Uterus (tissue), 4 donors: ENCODE results near the gene BLTP1. TPM values are rescaled to one million over a fixed set of nuclear protein-coding genes. Genes with fewer than 3 reads are reported as not detected.
"Not testable (repeated sequence)": the region's sequence is repeated elsewhere in the genome, so short reads cannot be mapped to it uniquely, and the experiment has no call there.

Experiments used
- DNase-seq, 2 donors: peaks; one replicate each; pipeline ENCODE4 v3.0.0-alpha.2; 2019 to 2020
- H3K27ac ChIP-seq, 2 donors: fragments of 200-600 bp; sonication (generic); 1 replicate in 1 of 2; 2 replicates in 1 of 2; pipeline ENCODE4 v1.5.1; 2016 to 2018
- H3K27me3 ChIP-seq, 2 donors: fragments of 200-600 bp; sonication (generic); one replicate each; pipeline ENCODE4 v1.5.1; 2018 to 2019; ENCODE audit warnings: control low read depth in 1 of 2
- H3K36me3 ChIP-seq, 2 donors: fragments of 200-600 bp; sonication (generic); one replicate each; pipeline ENCODE4 v1.5.1; 2019; ENCODE audit warnings: control low read depth in 1 of 2
- H3K4me1 ChIP-seq, 2 donors: fragments of 200-600 bp; sonication (generic); one replicate each; pipeline ENCODE4 v1.5.1; 2018 to 2019; ENCODE audit warnings: control low read depth in 1 of 2
- H3K4me3 ChIP-seq, 2 donors: fragments of 200-600 bp; sonication (generic); 1 replicate in 1 of 2; 2 replicates in 1 of 2; pipeline ENCODE4 v1.5.1; 2018 to 2019; ENCODE audit warnings: mild to moderate bottlenecking in 1 of 2
- H3K9me3 ChIP-seq, 2 donors: fragments of 200-600 bp; sonication (generic); one replicate each; pipeline ENCODE4 v1.5.1; 2019; ENCODE audit warnings: control low read depth in 1 of 2
- POLR2A ChIP-seq, 2 donors: fragments of 450-650 bp; IDR thresholded peaks; one replicate each; pipeline ENCODE4 v1.6.1; 2016; ENCODE audit warnings: antibody characterized with exemption in 2 of 2, mild to moderate bottlenecking in 1 of 2, moderate library complexity in 1 of 2
- intact Hi-C: fragments of 100-400 bp; cut with DNase I; formaldehyde crosslinking; loops from one replicate; pipeline ENCODE4 v1.15.1; 2023; ENCODE audit warnings: low total_unique reads
- total RNA-seq, 4 donors: library from RNA; depleted of rRNA in 3 of 4; stranded (reverse); fragments of >200 nt in 3 of 4; gene quantifications; one replicate each; pipeline versions ENCODE4 v1.1.0 to v1.2.4, GENCODE V29; 2014 to 2023
- TF ChIP-seq, protein P1 (sequence below), 4 experiments: fragments of 200-600 bp in 2 of 4; fragments of 450-650 bp in 2 of 4; sonication (generic) in 2 of 4; IDR thresholded peaks; one replicate each; pipeline ENCODE4 v1.5.1; 2016 to 2019; ENCODE audit warnings: antibody characterized with exemption in 4 of 4, mild to moderate bottlenecking in 2 of 4, moderate library complexity in 1 of 4
- donor health status: DM: yes; HTN: yes; CAD: no.

BLTP1 gene, protein sequence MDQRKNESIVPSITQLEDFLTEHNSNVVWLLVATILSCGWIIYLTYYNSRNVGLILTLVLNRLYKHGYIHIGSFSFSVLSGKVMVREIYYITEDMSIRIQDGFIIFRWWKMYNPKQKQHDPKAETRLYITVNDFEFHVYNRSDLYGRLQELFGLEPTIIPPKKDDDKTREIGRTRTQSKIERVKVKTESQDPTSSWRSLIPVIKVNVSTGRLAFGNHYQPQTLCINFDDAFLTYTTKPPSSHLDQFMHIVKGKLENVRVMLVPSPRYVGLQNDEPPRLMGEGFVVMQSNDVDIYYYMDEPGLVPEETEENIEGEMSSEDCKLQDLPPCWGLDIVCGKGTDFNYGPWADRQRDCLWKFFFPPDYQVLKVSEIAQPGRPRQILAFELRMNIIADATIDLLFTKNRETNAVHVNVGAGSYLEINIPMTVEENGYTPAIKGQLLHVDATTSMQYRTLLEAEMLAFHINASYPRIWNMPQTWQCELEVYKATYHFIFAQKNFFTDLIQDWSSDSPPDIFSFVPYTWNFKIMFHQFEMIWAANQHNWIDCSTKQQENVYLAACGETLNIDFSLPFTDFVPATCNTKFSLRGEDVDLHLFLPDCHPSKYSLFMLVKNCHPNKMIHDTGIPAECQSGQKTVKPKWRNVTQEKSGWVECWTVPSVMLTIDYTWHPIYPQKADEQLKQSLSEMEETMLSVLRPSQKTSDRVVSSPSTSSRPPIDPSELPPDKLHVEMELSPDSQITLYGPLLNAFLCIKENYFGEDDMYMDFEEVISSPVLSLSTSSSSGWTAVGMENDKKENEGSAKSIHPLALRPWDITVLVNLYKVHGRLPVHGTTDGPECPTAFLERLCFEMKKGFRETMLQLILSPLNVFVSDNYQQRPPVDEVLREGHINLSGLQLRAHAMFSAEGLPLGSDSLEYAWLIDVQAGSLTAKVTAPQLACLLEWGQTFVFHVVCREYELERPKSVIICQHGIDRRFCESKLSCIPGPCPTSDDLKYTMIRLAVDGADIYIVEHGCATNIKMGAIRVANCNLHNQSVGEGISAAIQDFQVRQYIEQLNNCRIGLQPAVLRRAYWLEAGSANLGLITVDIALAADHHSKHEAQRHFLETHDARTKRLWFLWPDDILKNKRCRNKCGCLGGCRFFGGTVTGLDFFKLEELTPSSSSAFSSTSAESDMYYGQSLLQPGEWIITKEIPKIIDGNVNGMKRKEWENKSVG (N-terminal part only)
- total RNA-seq = 100 to 1,000 TPM in 2 of 4 donors, 10 to 100 TPM in 2; 60.9 to 186 (median 98.6) TPM

DNA sequence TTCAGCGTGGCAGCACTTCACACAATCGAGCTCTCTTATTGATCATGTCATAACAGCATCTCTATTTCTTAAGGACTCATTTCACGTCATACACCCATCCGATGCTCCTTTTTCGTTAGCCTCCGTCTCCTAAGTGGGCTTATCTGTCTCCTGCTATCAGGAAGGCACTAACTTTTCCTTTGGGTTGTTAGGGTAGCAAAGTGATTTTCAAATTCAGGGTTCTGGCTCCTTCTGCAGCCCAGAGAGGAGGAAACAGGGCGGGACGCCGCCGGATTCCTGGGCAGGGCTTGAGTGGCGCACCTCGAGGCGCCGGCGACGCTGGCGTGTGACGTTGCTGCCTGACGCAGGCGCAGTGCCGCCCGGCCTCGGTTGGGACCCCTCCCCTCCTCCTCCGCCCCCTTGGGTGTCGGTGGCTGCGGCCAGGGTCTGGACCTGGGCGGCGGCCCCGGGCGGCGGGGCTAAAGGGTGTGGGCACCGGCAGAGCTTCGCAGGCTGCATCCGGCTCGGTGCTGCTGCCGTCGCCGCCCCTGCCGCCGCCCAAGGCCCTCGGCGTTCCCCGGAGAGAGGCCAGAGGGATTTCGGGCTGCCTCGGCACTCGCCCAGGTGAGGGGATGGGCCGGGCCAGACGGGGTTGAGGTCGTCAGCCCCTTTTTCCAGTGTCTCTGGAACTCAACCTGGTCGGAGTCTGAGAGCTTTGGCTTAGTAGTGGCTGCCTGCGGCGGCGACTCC, at the start of gene BLTP1:
BLTP1 (plus strand) TSS at position 350 of the 729 bp plus-strand sequence. CDS start 18,317 bp downstream, outside the sequence.
- Histone ChIP-seq H3K27me3 (no peaks in the 10 kb centered on the region), H3K27ac (peak within 1 kb of the TSS; percentile 89 to 93), H3K36me3 (no peaks in the 10 kb centered on the region), H3K9me3 (no peaks in the 10 kb centered on the region), H3K4me3 (peak within 1 kb of the TSS; percentile 62 to 71), H3K4me1 (no peaks in the 10 kb centered on the region)
- intact Hi-C loops = no loop called here
- DNase-seq = peak; percentile 82 to 88
- TF ChIP-seq, protein P1, sequence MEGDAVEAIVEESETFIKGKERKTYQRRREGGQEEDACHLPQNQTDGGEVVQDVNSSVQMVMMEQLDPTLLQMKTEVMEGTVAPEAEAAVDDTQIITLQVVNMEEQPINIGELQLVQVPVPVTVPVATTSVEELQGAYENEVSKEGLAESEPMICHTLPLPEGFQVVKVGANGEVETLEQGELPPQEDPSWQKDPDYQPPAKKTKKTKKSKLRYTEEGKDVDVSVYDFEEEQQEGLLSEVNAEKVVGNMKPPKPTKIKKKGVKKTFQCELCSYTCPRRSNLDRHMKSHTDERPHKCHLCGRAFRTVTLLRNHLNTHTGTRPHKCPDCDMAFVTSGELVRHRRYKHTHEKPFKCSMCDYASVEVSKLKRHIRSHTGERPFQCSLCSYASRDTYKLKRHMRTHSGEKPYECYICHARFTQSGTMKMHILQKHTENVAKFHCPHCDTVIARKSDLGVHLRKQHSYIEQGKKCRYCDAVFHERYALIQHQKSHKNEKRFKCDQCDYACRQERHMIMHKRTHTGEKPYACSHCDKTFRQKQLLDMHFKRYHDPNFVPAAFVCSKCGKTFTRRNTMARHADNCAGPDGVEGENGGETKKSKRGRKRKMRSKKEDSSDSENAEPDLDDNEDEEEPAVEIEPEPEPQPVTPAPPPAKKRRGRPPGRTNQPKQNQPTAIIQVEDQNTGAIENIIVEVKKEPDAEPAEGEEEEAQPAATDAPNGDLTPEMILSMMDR (IDR thresholded peaks at IDR 0.05) = no peak
- TF ChIP-seq POLR2A (IDR thresholded peaks at IDR 0.05) = peak; percentile 73 to 74

DNA sequence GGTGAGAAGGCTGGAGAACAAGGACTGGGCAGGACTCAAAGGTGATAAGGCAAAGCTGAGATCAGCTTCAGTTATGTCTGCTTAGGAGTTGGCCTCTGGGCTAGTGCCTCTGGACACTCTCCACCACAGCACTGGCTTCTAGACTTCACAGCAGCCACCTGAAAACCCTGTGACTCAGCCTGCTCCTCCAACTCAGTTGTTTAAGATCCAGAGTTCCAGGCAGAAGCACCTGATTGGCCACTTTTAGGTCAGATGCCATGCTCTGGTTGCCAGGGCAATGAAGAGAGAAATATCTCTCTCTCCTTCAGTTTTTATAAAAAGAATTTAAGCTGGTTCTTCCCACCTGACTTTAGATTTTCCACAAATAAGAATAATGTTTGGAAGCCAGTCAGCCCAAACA, 47.9 kb upstream of the BLTP1 start:
- no peak overlapping the region for H3K4me3 ChIP-seq
- no peaks in the 10 kb centered on the region for H3K36me3 ChIP-seq
- DNase-seq = no peak
- H3K27ac ChIP-seq = no peak overlapping the region
- no peaks in the 10 kb centered on the region for H3K4me1 ChIP-seq
- intact Hi-C loops = no loop called here
- H3K27me3 ChIP-seq = no peaks in the 10 kb centered on the region
- TF ChIP-seq POLR2A (IDR thresholded peaks at IDR 0.05) = no peak
- TF ChIP-seq, protein P1 (IDR thresholded peaks at IDR 0.05) = no peak
- no peaks in the 10 kb centered on the region for H3K9me3 ChIP-seq

DNA sequence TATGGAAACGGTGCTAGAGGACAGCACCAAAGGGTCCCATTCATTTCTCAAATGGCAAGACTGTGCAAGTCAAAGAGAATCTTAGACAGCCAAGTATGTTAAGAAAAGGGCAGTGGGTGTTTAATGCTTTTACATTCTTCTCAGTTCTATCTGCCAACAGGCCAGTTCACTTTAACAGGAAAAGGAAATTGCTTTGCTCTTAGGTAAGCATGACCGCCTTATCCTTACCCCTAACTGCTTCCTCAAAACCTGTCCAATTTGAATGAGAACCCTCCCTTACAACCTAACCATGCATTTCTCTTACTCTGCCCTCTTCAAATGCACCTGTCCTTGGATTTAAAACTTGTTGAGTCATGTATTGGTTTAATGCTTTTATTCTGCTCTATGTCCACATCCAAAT, 44.5 kb upstream of the BLTP1 start:
- intact Hi-C loops = no loop called here
- no peak for DNase-seq
- H3K4me3 ChIP-seq = no peak overlapping the region
- H3K27me3 ChIP-seq = no peaks in the 10 kb centered on the region
- H3K9me3 ChIP-seq = no peaks in the 10 kb centered on the region
- no peaks in the 10 kb centered on the region for H3K36me3 ChIP-seq
- no peak overlapping the region for H3K27ac ChIP-seq
- H3K4me1 ChIP-seq = no peaks in the 10 kb centered on the region
- TF ChIP-seq, protein P1 (IDR thresholded peaks at IDR 0.05) = no peak
- no peak for TF ChIP-seq POLR2A (IDR thresholded peaks at IDR 0.05)

DNA sequence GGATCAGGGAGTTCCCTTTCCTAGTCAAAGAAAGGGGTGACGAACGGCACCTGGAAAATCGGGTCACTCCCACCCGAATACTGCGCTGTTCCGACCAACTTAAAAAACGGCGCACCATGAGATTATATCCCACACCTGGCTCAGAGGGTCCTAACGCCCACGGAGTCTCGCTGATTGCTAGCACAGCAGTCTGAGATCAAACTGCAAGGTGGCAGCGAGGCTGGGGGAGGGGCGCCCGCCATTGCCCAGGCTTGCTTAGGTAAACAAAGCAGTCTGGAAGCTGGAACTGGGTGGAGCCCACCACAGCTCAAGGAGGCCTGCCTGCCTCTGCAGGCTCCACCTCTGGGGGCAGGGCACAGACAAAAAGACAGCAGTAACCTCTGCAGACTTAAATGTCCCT, 41.8 kb upstream of the BLTP1 start:
- H3K27me3 ChIP-seq, H3K4me3 ChIP-seq, H3K4me1 ChIP-seq, H3K9me3 ChIP-seq, intact Hi-C loops, H3K27ac ChIP-seq, H3K36me3 ChIP-seq, DNase-seq: not testable (repeated sequence)

DNA sequence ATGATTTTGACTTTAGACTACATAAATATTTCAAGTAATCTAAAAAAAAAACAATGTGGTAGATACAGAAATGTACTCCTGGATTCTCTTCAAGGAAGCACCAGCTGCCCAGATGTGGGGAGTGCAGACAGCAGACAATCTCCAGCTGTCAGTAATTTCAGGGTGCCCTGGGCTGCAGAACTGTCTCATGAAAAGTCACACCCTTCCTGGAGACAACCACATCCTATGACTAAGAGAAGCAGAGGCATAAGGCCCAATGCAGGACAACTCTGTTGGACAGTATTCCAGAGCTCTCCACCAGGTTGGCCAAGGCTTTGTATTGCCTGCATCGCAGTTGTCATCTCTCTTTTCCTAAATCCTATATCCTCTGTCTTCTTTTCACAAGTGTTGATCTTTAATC, 34.4 kb upstream of the BLTP1 start:
- DNase-seq = no peak
- no peaks in the 10 kb centered on the region for H3K9me3 ChIP-seq
- H3K27me3 ChIP-seq = no peaks in the 10 kb centered on the region
- no peak overlapping the region for H3K27ac ChIP-seq
- no peak overlapping the region for H3K4me3 ChIP-seq
- no peaks in the 10 kb centered on the region for H3K36me3 ChIP-seq
- TF ChIP-seq POLR2A (IDR thresholded peaks at IDR 0.05) = no peak
- TF ChIP-seq, protein P1 (IDR thresholded peaks at IDR 0.05) = no peak
- intact Hi-C loops = no loop called here
- no peaks in the 10 kb centered on the region for H3K4me1 ChIP-seq
